Neural cell (in vitro differentiated cells): ENCODE data around the gene MCM7.

ENCODE experiments used
- CTCF ChIP-seq: fragments of 450-650 bp; IDR thresholded peaks from 2 replicates; pipeline ENCODE4 v1.5.1; 2014; ENCODE audit warnings: antibody characterized with exemption, mild to moderate bottlenecking, moderate library complexity; ENCODE audit not compliant: poor library complexity, severe bottlenecking
- EZH2 ChIP-seq: fragments of 200-600, 300-800 bp; shearing (Covaris generic), sonication (generic); IDR thresholded peaks from 2 replicates; pipeline ENCODE4 v1.6.1; 2014; ENCODE audit warnings: antibody characterized with exemption, low read length, borderline replicate concordance, mild to moderate bottlenecking; ENCODE audit not compliant: insufficient read depth, poor library complexity, severe bottlenecking
- POLR2AphosphoS5 ChIP-seq: IDR thresholded peaks from 2 replicates; pipeline ENCODE4 v1.6.1; 2012
- RAD21 ChIP-seq: fragments of 450-650 bp; conservative IDR thresholded peaks from 2 replicates; pipeline ENCODE4 v1.6.1; 2014; ENCODE audit warnings: antibody characterized with exemption, mild to moderate bottlenecking, moderate library complexity
- REST ChIP-seq: IDR thresholded peaks from 2 replicates; pipeline ENCODE4 v1.6.1; 2012; ENCODE audit warnings: borderline replicate concordance
- SMC3 ChIP-seq: fragments of 450-650 bp; conservative IDR thresholded peaks from 2 replicates; pipeline ENCODE4 v1.6.1; 2014; ENCODE audit warnings: antibody characterized with exemption, mild to moderate bottlenecking, moderate library complexity; ENCODE audit not compliant: poor library complexity
- TAF1 ChIP-seq: IDR thresholded peaks from 2 replicates; pipeline ENCODE4 v1.6.1; 2012; ENCODE audit warnings: low read depth

GRCh38 chr7:100127866-100128636 is 26.9 kb upstream of the MCM7 start:
- TF ChIP-seq CTCF: no peak
- TF ChIP-seq REST: no peak
- no peak for TF ChIP-seq POLR2AphosphoS5
- no peak for TF ChIP-seq RAD21
- TF ChIP-seq EZH2: no peak
- no peak for TF ChIP-seq SMC3
- no peak for TF ChIP-seq TAF1
